HG02571 (cell line): ENCODE data around the gene TREML2.

Source experiments
- ATAC-seq: cut with Tn5 transposase; IDR thresholded peaks from one replicate; pipeline ENCODE4 v1.9.1; 2021; ENCODE audit warnings: mild to moderate bottlenecking, moderate library complexity; ENCODE audit not compliant: unreplicated experiment

TREML2 gene

DNA sequence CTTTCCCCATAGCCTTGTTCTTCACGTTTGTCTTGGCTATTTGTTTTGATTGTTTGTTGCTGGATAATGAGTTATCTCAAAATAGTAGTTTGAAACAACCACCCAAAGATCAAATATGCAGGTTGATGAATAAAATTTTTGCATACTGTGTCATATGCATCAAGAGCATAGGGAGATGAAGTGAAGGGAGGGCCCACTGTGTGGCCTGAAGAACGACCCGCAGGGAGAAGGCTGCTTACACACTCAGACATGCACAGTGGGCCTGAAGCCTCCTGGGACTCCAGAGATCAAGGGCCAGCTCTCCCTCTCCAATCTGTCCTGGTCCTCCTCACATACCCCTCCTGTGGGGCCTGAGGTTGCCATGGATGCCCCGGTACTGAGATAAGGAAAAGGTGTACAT, 21.8 kb downstream of the TREML2 start:
- ATAC-seq = no peak

DNA sequence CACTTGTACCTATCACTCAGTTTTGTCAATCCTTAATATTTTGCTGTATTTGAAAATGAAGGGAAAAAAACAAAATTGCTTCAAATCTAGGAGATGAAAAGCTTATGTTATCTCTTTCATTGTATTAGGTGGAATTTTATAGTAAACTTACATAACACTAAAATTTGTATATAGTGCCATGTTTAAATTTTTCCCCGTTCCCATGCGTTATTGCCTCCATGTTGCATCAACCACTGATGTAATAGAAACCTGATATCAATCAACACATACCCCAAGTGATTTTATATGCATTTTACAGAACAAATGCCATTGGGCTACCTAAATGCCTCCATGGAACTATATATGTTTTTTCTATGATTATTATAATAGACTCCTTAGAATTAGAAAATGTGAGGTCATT, 23.3 kb downstream of the TREML2 start:
- ATAC-seq = no peak

DNA sequence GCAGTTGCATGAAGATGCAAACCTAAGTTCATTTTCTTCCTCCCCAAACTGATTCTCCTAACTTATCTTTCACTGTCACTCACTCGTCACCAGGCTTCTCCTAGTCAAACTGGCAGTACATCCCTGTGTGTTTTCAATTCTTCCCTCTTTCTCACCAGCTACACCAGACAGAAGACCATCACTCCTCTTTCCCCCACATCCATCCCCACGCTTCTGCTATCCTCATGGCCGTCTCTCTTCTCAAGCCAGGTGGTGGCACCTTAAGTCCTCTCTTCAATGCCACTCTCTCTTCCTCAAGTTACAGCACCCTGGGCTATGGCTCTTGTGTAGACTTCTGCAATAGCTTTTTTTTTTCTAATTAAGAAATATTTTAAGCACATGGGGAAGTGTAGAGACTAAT, 23.7 kb downstream of the TREML2 start:
- ATAC-seq = no peak

DNA sequence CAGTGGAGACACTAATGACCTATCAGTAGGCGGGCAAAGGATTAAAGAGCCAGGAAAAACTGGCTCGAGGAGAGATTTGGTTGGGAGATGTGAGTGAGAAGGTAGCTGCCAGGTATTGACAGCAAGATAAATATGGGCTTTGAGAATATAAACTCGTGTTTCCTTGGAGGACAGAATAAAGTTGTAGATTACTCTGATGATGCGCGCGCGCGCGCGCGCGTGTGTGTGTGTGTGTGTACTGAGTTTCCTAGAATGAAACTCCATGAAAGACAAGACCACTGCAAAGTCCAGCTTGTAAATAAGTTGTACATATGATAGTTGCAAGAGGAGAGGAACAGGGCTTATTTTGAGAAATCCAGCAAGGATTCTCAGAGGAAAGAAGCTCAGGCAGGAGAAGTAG, 24.8 kb downstream of the TREML2 start:
- ATAC-seq = no peak

DNA sequence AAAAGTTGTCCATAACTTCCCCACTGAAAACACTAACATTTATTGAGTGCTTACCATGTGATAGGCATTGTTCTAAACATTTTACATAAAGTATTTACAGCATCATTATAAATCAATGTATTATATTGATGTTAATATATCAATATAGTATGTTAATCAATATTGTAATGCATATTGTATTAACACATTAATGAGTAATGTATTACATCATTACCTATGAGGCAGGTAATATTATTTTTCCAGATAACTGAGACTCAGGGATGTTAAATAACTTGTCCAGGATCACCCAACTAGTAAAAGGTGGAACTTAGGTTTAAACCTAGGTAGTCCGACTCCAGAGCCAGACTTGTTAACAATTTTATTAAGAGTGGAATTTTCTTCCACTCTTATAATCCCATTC, 25.9 kb downstream of the TREML2 start:
- ATAC-seq = no peak

DNA sequence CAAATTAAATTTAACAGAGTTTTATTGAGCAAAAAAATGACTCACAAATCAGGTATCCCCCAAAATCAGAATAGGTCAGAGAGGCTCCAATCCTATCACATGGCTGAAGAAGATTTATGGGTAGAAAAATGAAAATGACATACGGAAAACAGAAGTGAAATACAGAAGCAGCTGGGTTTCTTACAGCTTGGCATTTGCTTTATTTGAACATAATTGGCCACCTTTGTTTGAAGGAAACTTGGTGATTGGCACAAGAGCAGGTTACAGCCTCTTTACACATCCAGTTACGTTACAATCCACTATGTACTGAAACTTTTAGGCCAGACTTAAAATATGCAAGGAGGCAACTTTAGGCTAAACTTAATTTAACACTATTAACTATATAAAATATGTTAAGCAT, 26.3 kb downstream of the TREML2 start:
- ATAC-seq = no peak

DNA sequence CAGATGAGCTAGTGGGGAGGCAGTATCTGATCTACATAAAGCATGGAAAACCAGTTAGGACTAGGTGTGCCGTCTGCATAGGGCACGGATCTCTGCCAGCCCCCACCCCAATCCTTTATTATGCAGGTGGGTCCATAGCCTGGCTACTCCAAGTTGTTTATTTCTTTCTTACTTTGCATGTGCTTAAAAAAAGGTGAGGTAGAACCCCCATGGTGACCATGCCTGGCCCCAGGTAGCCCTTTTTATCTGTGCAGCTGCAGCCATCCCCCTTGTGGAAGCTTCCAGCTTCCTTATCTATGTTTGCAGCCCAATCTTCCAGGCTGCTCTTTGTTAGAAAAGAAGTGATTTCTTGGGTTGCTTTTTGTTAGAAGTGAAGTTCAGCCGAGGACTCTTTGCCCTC, 29.0 kb downstream of the TREML2 start:
- ATAC-seq = no peak

DNA sequence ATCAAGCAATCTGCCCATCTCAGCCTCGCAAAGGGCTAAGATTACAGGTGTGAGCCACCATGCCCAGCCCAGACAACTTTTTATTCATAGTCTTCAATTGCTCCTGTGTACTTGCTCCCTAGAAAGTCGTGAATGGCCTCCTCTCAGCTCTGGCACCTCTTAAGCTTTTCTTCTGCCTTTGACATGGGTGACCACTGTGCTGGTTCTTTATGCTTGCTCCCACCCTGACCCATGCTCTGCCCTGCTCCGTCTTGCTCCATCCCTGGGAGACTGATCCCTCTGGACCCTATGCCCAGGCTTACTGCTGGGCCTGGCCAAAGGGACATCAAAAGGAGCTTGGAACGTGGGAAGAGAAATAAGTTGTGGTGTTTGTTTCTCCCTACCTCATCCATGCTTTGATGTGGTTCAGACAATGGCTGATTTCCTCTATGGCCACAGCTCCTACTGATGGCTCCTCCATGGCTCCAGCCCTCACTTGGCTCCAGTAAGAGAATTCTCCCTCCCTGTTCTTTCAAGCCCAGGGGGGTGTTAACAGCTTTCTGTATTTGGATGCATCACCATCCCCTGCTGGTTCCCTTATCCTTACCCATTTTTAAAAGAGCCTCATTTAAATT, 30.3 kb downstream of the TREML2 start:
- ATAC-seq = no peak

DNA sequence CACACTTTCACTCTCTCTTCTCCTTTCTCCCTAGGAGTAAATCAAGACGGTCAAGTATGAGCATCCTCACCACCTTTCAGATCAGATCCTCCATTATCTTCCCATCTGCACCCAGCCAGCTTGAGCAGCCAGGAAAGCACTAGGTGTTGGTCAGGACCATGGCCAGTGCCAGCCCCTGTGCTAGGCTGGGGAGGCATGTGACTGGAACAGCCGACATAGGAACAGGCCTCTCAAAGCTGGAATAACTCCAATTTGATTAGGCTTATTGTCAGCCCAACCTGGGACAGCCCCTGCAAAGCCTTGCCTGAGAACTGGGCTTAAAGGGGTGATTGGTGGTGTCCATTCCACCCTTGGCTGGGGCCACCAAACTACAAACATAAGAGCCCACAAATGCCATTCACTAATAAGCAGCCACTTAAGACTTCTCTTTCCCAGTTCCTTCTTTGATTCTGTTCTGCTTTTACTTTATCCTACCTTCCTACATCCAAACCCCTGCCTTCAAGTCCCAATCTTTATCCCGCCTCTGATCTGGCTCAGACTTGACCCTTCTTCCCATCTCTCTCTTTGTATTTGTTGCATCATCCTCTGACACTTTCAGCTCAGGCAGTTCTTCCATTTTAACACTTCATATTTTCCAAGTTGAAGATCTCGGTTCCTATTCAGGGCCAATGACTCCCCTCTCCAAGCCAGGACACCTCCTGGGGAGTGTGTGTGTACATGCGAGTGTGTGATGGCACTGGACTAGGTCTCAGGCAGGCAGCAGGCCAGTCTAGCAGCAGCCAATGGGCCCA, 33.6 kb downstream of the TREML2 start:
- ATAC-seq = no peak

DNA sequence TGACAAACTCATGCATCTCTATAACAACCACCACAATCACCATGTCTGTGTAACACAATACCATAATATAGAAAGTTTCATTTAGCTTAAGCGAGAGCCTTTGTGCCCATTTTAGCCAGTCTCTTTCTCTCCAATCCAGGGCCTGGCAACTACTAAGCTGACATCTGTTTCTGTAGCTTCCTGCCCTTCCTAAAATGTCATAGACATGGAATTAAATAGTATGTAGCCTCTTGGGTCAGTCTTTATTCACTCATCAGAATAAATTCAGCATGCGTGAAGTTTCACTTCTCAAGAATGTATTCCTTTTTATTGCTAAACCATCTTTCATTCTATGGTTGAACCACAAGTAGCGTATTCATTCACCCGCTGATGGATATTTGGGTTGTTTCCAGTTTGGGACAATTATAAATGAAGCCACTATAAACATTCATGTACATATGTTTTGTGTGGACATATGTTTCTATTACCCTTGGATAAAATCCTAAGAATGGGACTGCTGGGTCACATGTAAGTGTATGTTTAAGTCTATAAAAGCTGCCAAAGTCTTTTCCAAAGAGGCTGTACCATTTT, 36.3 kb downstream of the TREML2 start:
- no peak for ATAC-seq

DNA sequence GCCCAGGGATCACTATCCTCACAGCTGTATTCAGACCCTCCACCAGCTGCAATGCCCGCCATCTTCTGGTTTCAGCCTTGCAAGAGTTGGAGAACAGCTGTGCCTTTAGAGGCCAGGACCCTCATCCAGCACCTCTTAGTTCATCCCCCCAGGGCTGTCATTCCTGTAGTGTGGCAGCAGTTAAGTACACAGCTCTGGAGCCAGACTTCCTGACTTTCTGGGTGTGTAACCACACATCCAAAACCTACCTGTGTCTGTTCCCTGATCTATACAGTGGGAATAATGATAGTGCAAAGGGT, 37.6 kb downstream of the TREML2 start:
- ATAC-seq = no peak

DNA sequence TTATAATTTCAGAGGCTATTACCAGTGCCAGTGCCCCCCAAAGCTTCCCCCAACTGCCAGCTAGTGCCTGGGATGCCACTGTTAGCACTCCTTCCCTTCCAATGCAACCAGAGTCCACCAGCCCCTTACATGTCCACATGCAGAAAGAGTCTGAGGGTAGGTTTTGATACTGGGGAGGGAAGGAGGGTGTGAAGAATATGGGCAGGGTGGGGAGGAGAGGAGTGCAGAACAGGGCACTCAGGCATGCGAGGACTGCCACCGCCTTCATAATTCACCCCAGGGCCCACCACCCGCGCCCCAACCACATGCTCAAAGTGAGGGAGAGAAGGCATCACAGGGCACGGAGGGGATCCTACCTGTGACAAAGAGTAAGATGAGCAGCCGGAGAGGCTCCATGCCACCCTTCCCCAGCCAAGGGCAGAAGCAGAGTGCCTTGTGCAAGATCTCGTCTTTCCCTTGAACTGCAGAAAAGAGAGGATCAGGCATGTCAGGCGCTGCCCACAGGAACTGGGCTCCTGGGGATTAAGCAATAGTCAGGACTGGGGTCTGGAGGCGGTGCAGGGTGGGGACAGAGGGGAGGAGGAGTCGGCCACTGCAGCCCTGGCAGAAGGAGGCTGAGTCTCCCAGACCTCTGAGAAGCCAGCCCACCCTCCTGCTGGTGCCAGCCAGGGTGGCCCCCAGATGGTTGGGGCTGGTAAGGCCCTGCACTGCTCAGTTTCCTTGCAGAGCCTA, 38.1 kb downstream of the TREML2 start, which contains the start of gene TREM2:
Gene TREM2, minus strand, starts transcription at position 430 of the 732 bp plus-strand sequence. Its CDS starts 34 bp downstream, at position 396.
- no peak for ATAC-seq

DNA sequence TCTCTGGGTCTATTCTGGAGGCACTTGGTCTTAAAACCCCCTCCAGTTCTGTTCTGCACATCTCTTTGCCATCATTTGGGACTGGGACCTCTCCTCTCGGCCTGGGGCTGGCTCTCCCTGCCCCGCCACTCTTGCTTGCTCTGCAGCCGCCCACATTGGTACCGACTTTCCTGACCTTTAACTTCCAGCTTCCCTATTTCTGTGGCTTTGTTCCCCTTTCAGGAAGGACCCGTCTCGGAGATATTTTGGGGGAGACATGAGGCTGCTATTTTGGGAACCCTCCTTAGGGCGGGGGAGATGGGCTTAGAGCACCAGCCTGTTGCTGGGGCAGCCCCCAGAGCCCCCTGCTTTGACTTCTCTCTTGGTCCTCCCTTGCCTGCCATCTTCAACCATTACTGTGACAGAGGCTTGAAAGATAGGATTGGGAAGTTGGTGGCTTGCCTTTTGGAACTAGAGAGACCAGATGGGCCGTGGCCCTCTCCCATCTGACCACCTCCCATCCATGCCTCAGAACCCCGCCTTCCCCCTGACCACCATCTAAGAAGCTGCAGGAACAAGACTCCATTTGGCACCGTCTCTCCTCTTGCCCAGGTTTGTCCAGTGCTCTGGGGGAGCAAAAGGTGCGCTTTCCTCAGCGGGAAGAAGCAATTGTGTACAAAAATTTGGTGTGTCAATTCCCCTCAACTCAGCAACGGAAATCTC, 38.9 kb downstream of the TREML2 start:
- ATAC-seq = no peak

DNA sequence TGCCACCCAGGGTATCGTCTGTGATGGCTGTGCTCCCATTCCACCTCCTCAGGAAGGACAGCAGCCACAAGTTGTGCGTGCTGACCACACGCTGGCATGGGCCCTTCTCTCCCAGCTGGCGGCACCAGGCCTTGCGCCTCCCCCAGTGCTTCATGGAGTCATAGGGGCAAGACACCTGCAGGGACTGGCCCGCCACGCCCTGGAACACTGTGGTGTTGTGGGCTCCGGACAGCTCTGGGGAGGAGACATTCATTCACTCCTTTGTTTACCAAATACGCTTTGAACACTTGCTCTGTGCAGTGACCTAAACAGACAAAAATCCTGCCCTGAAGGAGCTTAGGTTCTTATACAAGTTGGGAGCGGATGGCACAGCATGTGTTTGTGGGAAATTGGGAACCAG, 39.6 kb downstream of the TREML2 start:
- no peak for ATAC-seq

DNA sequence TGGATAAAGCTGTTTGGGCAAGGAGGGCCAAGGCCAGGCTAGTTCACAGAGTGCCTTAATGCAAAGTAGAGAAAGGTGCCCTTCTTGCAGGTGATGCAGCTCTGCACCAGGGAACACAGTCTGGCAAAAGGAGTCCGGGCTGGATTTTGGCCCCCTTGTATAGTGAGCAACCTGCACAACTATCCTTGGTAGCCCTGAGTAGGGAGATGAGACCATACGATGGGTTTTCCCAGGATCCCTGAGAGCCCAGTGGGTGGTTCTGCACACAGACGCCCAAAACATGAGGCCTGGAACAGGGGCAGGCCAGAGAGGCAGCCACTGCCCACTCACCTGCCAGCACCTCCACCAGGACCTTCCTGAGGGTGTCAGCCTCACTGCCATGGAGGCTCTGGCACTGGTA, 40.0 kb downstream of the TREML2 start:
- ATAC-seq = no peak

DNA sequence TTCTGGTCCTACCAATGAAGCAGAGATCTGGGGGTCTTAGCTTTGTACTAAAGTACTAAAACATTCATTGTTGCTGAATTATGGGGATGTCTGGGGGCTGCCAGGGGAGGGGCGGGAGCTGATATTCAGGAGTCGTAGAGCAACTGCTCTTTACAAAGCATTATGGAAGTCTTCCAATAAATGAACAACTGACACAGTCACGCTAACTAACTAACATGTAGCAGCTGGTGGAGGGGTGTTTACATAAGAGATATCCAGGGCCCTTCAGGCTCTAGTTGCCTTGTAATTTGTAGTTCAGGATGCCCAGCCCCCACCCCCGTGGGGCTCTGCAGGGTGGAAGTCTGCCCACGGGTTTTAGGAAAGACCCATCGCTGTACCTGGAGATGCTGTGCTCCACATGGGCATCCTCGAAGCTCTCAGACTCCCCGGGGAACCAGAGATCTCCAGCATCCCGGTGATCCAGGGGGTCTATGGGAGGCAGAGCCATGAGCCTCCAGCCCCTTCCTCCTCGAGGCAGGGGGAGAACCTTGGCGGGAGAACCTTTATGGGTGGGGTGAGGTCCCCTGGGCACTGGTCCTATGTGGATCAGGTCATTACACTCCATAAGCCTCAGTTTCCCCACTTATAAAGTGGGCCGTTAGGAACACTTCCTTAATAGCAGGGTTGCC, 41.4 kb downstream of the TREML2 start:
- no peak for ATAC-seq

DNA sequence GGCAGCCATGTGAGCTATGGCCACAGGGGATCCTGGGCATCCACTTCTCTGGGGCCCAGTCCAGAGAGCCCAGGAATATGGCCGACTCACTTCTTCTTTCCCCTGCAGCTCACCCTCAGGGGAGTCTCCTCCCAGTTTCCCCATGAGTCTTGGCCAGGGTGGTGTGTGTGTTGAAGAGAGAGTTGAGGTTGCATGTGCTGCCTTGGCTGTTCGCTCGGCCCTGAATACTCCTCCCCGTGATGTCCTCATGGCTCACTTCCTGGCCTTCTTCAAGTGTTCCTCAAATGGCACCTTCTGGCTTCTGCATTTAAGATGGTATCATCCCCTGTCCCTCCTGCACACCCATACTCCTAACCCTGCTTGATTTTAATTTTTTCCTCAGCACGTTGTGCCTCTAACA, 43.6 kb downstream of the TREML2 start:
- no peak for ATAC-seq

DNA sequence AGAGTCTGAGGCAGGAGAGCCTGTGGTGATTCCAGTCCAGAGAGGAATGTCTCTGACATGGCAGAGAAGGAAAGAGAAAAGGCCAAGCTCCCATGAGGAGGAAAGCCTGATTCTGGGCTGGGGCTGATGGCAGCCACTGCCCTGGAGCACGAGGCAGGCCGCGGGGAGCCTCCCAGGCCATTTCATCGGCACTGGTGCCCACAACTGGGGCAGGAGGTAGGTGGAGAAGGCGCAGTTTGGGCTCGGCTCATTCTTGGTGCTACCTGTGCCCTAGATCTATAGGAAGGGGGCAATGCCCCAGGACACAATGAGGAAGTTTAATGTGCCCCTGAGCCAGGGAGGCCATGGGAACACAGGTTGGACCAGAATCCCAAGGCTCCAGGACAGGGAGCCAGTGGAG, 44.2 kb downstream of the TREML2 start:
- ATAC-seq = no peak

DNA sequence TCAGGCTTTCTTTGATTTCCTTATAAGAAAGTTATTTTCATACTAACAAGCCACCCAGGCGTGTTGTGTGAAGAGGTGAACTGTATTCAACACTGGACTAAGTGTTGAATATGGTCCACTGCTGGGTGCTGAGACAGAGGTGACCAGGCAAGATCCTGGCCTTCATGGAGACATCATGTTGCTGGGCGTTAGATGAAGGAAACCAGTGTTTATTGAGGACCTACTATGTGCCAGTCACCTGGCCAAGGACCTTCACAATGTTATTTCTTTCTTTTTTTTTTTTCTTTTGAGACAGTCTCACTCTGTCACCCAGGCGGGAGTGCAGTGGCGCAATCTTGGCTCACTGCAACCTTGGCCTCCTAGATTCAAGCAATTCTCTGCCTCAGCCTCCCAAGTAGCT, 44.9 kb downstream of the TREML2 start:
- no peak for ATAC-seq

DNA sequence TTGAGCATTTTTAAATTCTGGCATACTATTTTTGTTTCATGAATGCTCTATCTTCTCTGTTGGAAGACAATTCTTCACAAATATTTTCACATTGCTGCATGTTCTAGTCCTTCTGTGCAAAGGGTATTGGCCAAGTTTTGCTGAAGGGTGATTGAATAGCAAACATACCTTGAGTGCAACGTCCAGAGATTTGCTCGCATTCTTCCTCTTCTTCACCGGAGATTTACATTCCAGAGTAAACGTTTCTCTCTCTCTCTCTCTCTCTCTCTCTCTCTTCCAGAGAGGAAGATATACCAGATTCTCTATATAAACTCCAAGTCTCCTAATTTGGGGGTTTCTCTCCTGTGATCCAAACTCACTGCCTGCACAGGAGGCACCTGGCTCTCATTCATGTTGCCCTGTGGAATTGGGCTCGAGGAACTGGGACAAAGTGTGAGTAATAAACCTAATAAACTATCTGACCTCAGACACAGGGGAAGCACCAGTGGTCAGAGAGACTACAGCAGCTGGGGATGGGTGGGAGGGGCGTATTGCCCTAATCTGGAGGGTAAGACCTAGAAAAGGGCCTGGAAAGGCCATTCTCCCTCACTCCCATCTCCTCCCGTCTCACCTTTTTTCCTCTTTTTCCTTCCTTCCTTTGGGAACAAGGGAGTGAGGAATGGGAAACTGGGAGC, 45.7 kb downstream of the TREML2 start:
- no peak for ATAC-seq
